Posterior vena cava (tissue), 2 donors: ENCODE data around the gene CPSF7. TPM values are rescaled to one million over a fixed set of nuclear protein-coding genes. Genes with fewer than 3 reads are reported as not detected.
A peak's percentile ranks its signal among the peaks of the same experiment; 100 is the strongest.

Source experiments
- DNase-seq: peaks from one replicate; pipeline ENCODE4 v3.0.0-alpha.2; 2020; ENCODE audit warnings: low spot score
- intact Hi-C, 2 donors: fragments of 100-400 bp; cut with DNase I; formaldehyde crosslinking; loops; one replicate each; pipeline versions ENCODE4 v1.14.1 to v1.14.2; 2022 to 2023
- total RNA-seq, 2 donors: library from RNA; stranded (reverse); fragmentation: NEBNext Ultra II Directional; extraction: Animal tissue kit (Norgen Biotek cat#: 25700); gene quantifications; one replicate each; pipeline ENCODE4 v1.2.1, GENCODE V29; 2021
- donor health status: DM: yes; HTN: yes; CAD: no.
- donor health status: DM: yes; HTN: yes; CAD: no.

CPSF7 gene
- total RNA-seq, 2 donors from 2014 or later, result 51.5 to 52.0 TPM

- intact Hi-C loops, result no loop called here
- peak; percentile 18 for DNase-seq
Observed at GRCh38 chr11:61364012-61364675, 65.6 kb downstream of the CPSF7 start.

GRCh38 chr11:61362542-61362875, 67.3 kb downstream of the CPSF7 start:
- intact Hi-C loops, result no loop called here
- DNase-seq, result no peak

GRCh38 chr11:61361741-61362541, 67.8 kb downstream of the CPSF7 start, which contains the start of the genes CYB561A3 and TMEM138:
TSS of gene CYB561A3 (minus strand) at chr11:61361882. CDS start at chr11:61356713, 5,169 bp downstream.
TSS of gene TMEM138 (plus strand) at chr11:61362374. CDS start at chr11:61364391, 2,017 bp downstream.
- intact Hi-C loops, result no loop called here
- DNase-seq, result peak; percentile 98

- DNase-seq, result no peak
- intact Hi-C loops, result no loop called here
Observed at GRCh38 chr11:61361237-61361740, 68.5 kb downstream of the CPSF7 start.

- DNase-seq, result no peak
- intact Hi-C loops, result no loop called here
Observed at GRCh38 chr11:61359516-61359915, 70.3 kb downstream of the CPSF7 start.

GRCh38 chr11:61358566-61358965, 71.2 kb downstream of the CPSF7 start:
- no peak for DNase-seq

GRCh38 chr11:61357894-61358239, 71.9 kb downstream of the CPSF7 start:
- no peak for DNase-seq
- intact Hi-C loops, result no loop called here

More at GRCh38 chr11:61358566-61358965, 71.2 kb downstream of the CPSF7 start:
- intact Hi-C loops, result no loop called here

- intact Hi-C loops, result no loop called here
- no peak for DNase-seq
Observed at GRCh38 chr11:61357233-61357893, 72.4 kb downstream of the CPSF7 start.

GRCh38 chr11:61356706-61357105, 73.1 kb downstream of the CPSF7 start:
- intact Hi-C loops, result no loop called here
- DNase-seq, result no peak

- DNase-seq, result no peak
- intact Hi-C loops, result no loop called here
Observed at GRCh38 chr11:61354208-61354607, 75.6 kb downstream of the CPSF7 start.

- peak; percentile 70 for DNase-seq
- intact Hi-C loops, result no loop called here
Observed at GRCh38 chr11:61353131-61354067, 76.4 kb downstream of the CPSF7 start.

Other genes with a start within 250 kb of the CPSF7 start
- 1 to 10 TPM in 1 of 2 donors, under 1 TPM in 1; 0.79 to 1.1 TPM for gene PGA3, start 226.5 kb downstream of the CPSF7 start, total RNA-seq
- 1 to 10 TPM; 1.1 to 3.7 TPM for gene PGA4, start 207.6 kb downstream of the CPSF7 start, total RNA-seq
- gene PGA5, start 188.8 kb downstream of the CPSF7 start, total RNA-seq, result under 1 TPM; 0.42 to 0.71 TPM
- 1 to 10 TPM; 1.6 to 2.9 TPM for gene VWCE, start 134.7 kb downstream of the CPSF7 start, total RNA-seq
- 100 to 1,000 TPM; 142 to 151 TPM for gene DDB1, start 96.9 kb downstream of the CPSF7 start, total RNA-seq
- 10 to 100 TPM; 15.2 to 24.6 TPM for gene TKFC, start 96.7 kb downstream of the CPSF7 start, total RNA-seq
- 10 to 100 TPM; 28.9 to 33.6 TPM for gene CYB561A3, start 68.1 kb downstream of the CPSF7 start, total RNA-seq
- gene TMEM138, start 67.6 kb downstream of the CPSF7 start, total RNA-seq, result 10 to 100 TPM; 36.0 to 49.2 TPM
- 1 to 10 TPM; 7.0 to 7.1 TPM for gene TMEM216, start 37.4 kb downstream of the CPSF7 start, total RNA-seq
- gene SDHAF2, start 149 bp upstream of the CPSF7 start, total RNA-seq, result 10 to 100 TPM; 23.4 to 24.9 TPM
- gene LRRC10B, start 78.8 kb upstream of the CPSF7 start, total RNA-seq, result 1 to 10 TPM; 1.5 to 1.6 TPM
- under 1 TPM; 0.71 to 0.93 TPM for gene SYT7, start 151.1 kb upstream of the CPSF7 start, total RNA-seq